ENCODE measurements around the gene SH3BGRL2. TPM values are rescaled to one million over a fixed set of nuclear protein-coding genes. Genes with fewer than 3 reads are reported as not detected.
A peak's percentile ranks its signal among the peaks of the same experiment; 100 is the strongest.
"Not testable (repeated sequence)": the region's sequence is repeated elsewhere in the genome, so short reads cannot be mapped to it uniquely, and the experiment has no call there.

Gene SH3BGRL2
- polyA plus RNA-seq, 1 donor = 42.7 TPM

- 100% methylated on average over 1 of the region's 4 CpGs for WGBS (ENCODE audit: insufficient coverage, low lambda C conversion rate)
- H3K27me3 ChIP-seq (ENCODE audit: control insufficient read depth, insufficient read depth, low read length) = no peaks in the 10 kb centered on the region
- H3K27ac ChIP-seq (ENCODE audit: low read length) = no peak overlapping the region
- no peak for DNase-seq
- H3K36me3 ChIP-seq (ENCODE audit: control insufficient read depth, insufficient read depth, low read length) = no peaks in the 10 kb centered on the region
- no peak overlapping the region for H3K4me3 ChIP-seq (ENCODE audit: low read length)
- no peaks in the 10 kb centered on the region for H3K4me1 ChIP-seq (ENCODE audit: control insufficient read depth, insufficient read depth, low read length)
- no peaks in the 10 kb centered on the region for H3K9me3 ChIP-seq (ENCODE audit: control insufficient read depth, low read depth, low read length)
Measured at GRCh38 chr6:79733388-79733787, 102.3 kb downstream of the SH3BGRL2 start.

DNA sequence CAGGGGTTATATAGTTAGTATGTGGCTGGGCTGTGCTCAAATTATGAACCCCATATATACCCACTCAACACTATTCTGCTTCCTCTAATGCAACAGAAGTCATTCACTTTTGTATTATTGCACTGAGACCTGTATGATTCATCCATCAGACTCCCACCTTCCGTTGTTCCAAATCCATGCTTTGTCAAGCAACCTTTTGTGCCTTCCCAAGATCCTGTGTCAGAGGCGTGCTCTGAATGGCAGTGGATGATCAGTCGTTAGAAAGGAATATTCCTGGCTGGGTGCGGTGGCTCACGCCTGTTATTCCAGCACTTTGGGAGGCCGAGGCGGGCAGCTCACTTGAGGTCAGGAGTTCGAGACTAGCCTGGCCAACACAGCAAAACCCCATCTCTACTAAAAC lies 103.2 kb downstream of the SH3BGRL2 start:
- H3K27ac ChIP-seq (ENCODE audit: low read length) = no peak overlapping the region
- WGBS (ENCODE audit: insufficient coverage, low lambda C conversion rate) = no CpG with 5 or more reads among the region's 8 CpGs
- no peaks in the 10 kb centered on the region for H3K9me3 ChIP-seq (ENCODE audit: control insufficient read depth, low read depth, low read length)
- DNase-seq = no peak
- no peaks in the 10 kb centered on the region for H3K27me3 ChIP-seq (ENCODE audit: control insufficient read depth, insufficient read depth, low read length)
- H3K4me1 ChIP-seq (ENCODE audit: control insufficient read depth, insufficient read depth, low read length) = no peaks in the 10 kb centered on the region
- H3K4me3 ChIP-seq (ENCODE audit: low read length) = no peak overlapping the region
- no peaks in the 10 kb centered on the region for H3K36me3 ChIP-seq (ENCODE audit: control insufficient read depth, insufficient read depth, low read length)

DNA sequence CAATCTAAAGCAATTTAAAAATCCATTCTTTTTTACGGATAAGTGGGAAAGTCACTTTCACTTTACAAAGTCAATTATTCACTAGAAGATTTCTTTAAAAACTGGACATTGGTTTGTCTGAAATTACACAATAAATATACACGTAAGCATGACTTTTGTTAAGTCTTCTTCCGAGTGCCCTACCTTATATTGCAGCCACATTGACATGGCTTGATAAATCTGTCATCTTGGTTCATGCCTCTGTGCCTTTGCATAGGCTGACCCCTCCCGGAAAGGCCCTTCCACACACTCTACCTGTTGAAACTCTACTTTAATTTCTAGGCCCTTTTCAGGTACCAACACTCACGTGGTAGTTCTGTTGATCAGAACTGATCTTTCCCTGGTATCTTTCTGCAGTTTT lies 104.1 kb downstream of the SH3BGRL2 start:
- no peak overlapping the region for H3K4me3 ChIP-seq (ENCODE audit: low read length)
- DNase-seq = no peak
- H3K36me3 ChIP-seq (ENCODE audit: control insufficient read depth, insufficient read depth, low read length) = no peaks in the 10 kb centered on the region
- no peaks in the 10 kb centered on the region for H3K4me1 ChIP-seq (ENCODE audit: control insufficient read depth, insufficient read depth, low read length)
- WGBS (ENCODE audit: insufficient coverage, low lambda C conversion rate) = 69% methylated on average over 2 of the region's 5 CpGs
- H3K27ac ChIP-seq (ENCODE audit: low read length) = no peak overlapping the region
- H3K27me3 ChIP-seq (ENCODE audit: control insufficient read depth, insufficient read depth, low read length) = no peaks in the 10 kb centered on the region
- no peaks in the 10 kb centered on the region for H3K9me3 ChIP-seq (ENCODE audit: control insufficient read depth, low read depth, low read length)

DNA sequence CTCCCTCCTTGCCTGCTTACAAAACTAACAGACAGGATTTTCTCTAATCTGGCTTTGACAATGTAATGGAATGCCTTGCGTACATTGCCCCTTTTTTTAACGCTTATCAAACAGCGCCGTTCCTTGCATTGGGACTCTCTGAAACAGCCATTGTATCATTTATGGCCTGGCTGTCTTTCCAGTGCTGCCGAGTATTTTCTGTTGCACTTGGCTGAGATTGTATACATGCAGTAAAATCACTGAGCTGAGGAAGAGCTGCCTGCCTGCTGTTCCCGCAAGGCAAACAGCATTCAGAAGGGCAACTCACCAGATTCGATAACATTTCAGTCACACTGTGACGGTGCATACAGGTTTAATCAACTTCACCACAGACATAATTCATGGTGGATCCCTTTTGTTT lies 106.0 kb downstream of the SH3BGRL2 start:
- H3K9me3 ChIP-seq (ENCODE audit: control insufficient read depth, low read depth, low read length) = no peaks in the 10 kb centered on the region
- no peak overlapping the region for H3K27ac ChIP-seq (ENCODE audit: low read length)
- H3K4me3 ChIP-seq (ENCODE audit: low read length) = no peak overlapping the region
- H3K27me3 ChIP-seq (ENCODE audit: control insufficient read depth, insufficient read depth, low read length) = no peaks in the 10 kb centered on the region
- H3K4me1 ChIP-seq (ENCODE audit: control insufficient read depth, insufficient read depth, low read length) = no peaks in the 10 kb centered on the region
- 8% methylated on average over 2 of the region's 8 CpGs for WGBS (ENCODE audit: insufficient coverage, low lambda C conversion rate)
- H3K36me3 ChIP-seq (ENCODE audit: control insufficient read depth, insufficient read depth, low read length) = no peaks in the 10 kb centered on the region
- peak; percentile 9 to 66 for DNase-seq

DNA sequence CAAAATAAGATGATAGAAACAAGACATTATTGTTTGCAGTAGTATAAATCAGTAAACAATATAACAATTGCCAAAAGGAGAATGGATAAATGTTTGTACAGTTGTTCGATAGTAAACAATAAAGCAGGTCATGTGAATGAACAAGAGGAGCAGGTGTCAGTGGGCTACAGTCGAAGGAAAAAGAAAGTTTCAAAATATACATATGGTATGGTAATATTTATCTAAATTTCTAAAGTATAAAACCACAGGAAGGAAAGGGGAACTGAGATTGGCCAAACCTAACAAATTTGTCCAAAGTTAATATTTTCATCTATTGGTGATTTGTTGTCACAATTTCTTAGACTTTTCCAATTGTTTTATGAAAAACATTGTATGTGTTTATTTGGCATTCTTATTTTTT lies 110.9 kb downstream of the SH3BGRL2 start:
- DNase-seq = no peak
- Histone ChIP-seq H3K27me3 (ENCODE audit: control insufficient read depth, insufficient read depth, low read length) (no peaks in the 10 kb centered on the region), H3K27ac (ENCODE audit: low read length) (no peak overlapping the region), H3K9me3 (ENCODE audit: control insufficient read depth, low read depth, low read length) (no peaks in the 10 kb centered on the region), H3K4me3 (ENCODE audit: low read length) (no peak overlapping the region), H3K4me1 (ENCODE audit: control insufficient read depth, insufficient read depth, low read length) (no peaks in the 10 kb centered on the region), H3K36me3 (ENCODE audit: control insufficient read depth, insufficient read depth, low read length) (no peaks in the 10 kb centered on the region)
- WGBS (ENCODE audit: insufficient coverage, low lambda C conversion rate) = 100% methylated on average over 1 of the region's 2 CpGs

DNA sequence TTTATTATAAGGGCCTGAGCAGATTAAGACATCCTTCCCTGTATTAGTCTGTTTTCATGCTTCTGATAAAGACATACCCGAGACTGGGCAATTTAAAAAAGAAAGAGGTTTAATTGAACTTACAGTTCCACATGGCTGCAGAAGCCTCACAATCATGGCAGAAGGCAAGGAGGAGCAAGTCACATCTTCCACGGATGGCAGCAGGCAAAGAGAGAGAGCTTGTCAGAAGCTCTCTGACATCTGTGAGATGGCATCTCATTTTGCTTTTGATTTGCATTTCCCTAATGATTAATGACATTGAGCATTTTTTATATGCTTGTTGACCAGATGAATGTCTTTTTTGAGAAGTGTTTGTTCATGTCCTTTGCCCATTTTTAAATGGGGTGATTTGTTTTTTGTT lies 114.2 kb downstream of the SH3BGRL2 start:
- no CpG with 5 or more reads among the region's 2 CpGs for WGBS (ENCODE audit: insufficient coverage, low lambda C conversion rate)
- H3K36me3 ChIP-seq (ENCODE audit: control insufficient read depth, insufficient read depth, low read length); H3K27me3 ChIP-seq (ENCODE audit: control insufficient read depth, insufficient read depth, low read length); H3K9me3 ChIP-seq (ENCODE audit: control insufficient read depth, low read depth, low read length); DNase-seq; H3K27ac ChIP-seq (ENCODE audit: low read length); H3K4me3 ChIP-seq (ENCODE audit: low read length); H3K4me1 ChIP-seq (ENCODE audit: control insufficient read depth, insufficient read depth, low read length): not testable (repeated sequence)

- H3K9me3 ChIP-seq (ENCODE audit: control insufficient read depth, low read depth, low read length); H3K27me3 ChIP-seq (ENCODE audit: control insufficient read depth, insufficient read depth, low read length); H3K4me1 ChIP-seq (ENCODE audit: control insufficient read depth, insufficient read depth, low read length); H3K36me3 ChIP-seq (ENCODE audit: control insufficient read depth, insufficient read depth, low read length); H3K4me3 ChIP-seq (ENCODE audit: low read length); DNase-seq; H3K27ac ChIP-seq (ENCODE audit: low read length): not testable (repeated sequence)
- WGBS (ENCODE audit: insufficient coverage, low lambda C conversion rate) = 60% methylated on average over 1 of the region's 3 CpGs
Measured at GRCh38 chr6:79746325-79746724, 115.2 kb downstream of the SH3BGRL2 start.

GRCh38 chr6:79750806-79751205 lies 119.7 kb downstream of the SH3BGRL2 start:
- no peak overlapping the region for H3K4me3 ChIP-seq (ENCODE audit: low read length)
- no peak overlapping the region for H3K27ac ChIP-seq (ENCODE audit: low read length)
- H3K36me3 ChIP-seq (ENCODE audit: control insufficient read depth, insufficient read depth, low read length) = no peaks in the 10 kb centered on the region
- no peaks in the 10 kb centered on the region for H3K27me3 ChIP-seq (ENCODE audit: control insufficient read depth, insufficient read depth, low read length)
- WGBS (ENCODE audit: insufficient coverage, low lambda C conversion rate) = no CpG with 5 or more reads among the region's 4 CpGs
- DNase-seq = no peak
- H3K4me1 ChIP-seq (ENCODE audit: control insufficient read depth, insufficient read depth, low read length) = no peaks in the 10 kb centered on the region
- H3K9me3 ChIP-seq (ENCODE audit: control insufficient read depth, low read depth, low read length) = no peaks in the 10 kb centered on the region

Other genes with a start within 250 kb of the SH3BGRL2 start
- gene LCA5, start 93.9 kb upstream of the SH3BGRL2 start, polyA plus RNA-seq = 4.0 TPM